BLaER1 (cell line): ENCODE measurements around the gene PARN.
A peak's percentile ranks its signal among the peaks of the same experiment; 100 is the strongest.
"Not testable (repeated sequence)": the region's sequence is repeated elsewhere in the genome, so short reads cannot be mapped to it uniquely, and the experiment has no call there.

Source experiments
- H3K27ac ChIP-seq: shearing (Covaris generic); formaldehyde crosslinking; 2 replicates; pipeline ENCODE4 v1.8.1; 2022
- H3K27me3 ChIP-seq: shearing (Covaris generic); formaldehyde crosslinking; 2 replicates; pipeline ENCODE4 v1.8.1; 2022
- H3K36me3 ChIP-seq: shearing (Covaris generic); formaldehyde crosslinking; 2 replicates; pipeline ENCODE4 v1.8.1; 2022
- H3K4me1 ChIP-seq: shearing (Covaris generic); formaldehyde crosslinking; 2 replicates; pipeline ENCODE4 v1.8.1; 2022
- H3K4me2 ChIP-seq: shearing (Covaris generic); formaldehyde crosslinking; 2 replicates; pipeline ENCODE4 v1.8.1; 2022
- H3K4me3 ChIP-seq: shearing (Covaris generic); formaldehyde crosslinking; 2 replicates; pipeline ENCODE4 v1.8.1; 2022
- H3K9ac ChIP-seq: shearing (Covaris generic); formaldehyde crosslinking; 2 replicates; pipeline ENCODE4 v1.8.1; 2022
- H3K9me3 ChIP-seq: shearing (Covaris generic); formaldehyde crosslinking; 2 replicates; pipeline ENCODE4 v1.8.1; 2022
- H4K20me1 ChIP-seq: shearing (Covaris generic); formaldehyde crosslinking; 2 replicates; pipeline ENCODE4 v1.8.1; 2022
- Cebpa-rat ChIP-seq: shearing (Covaris generic); IDR thresholded peaks from 2 replicates; pipeline ENCODE4 v1.8.1; 2022

PARN gene

GRCh38 chr16:14434860-14435259 lies 195.2 kb downstream of the PARN start:
- H3K4me2 ChIP-seq = peak overlapping the region; percentile 83
- no peak overlapping the region for H3K27ac ChIP-seq
- H3K9me3 ChIP-seq = peaks cover 7% of the 10 kb centered on the region; the same call in 1 of the 2 replicates
- TF ChIP-seq Cebpa-rat = no peak
- H3K4me3 ChIP-seq = no peak overlapping the region
- no peak overlapping the region for H3K9ac ChIP-seq
- H4K20me1 ChIP-seq = no peaks in the 10 kb centered on the region
- H3K27me3 ChIP-seq = no peaks in the 10 kb centered on the region
- H3K36me3 ChIP-seq = peaks cover 25% of the 10 kb centered on the region
- H3K4me1 ChIP-seq = peaks cover 52% of the 10 kb centered on the region

GRCh38 chr16:14428971-14429637 lies 201.0 kb downstream of the PARN start:
- H3K36me3 ChIP-seq = peaks cover 28% of the 10 kb centered on the region
- peaks cover 10% of the 10 kb centered on the region for H3K4me1 ChIP-seq
- H4K20me1 ChIP-seq, H3K9ac ChIP-seq, H3K4me2 ChIP-seq, H3K9me3 ChIP-seq, H3K4me3 ChIP-seq, H3K27ac ChIP-seq, H3K27me3 ChIP-seq: not testable (repeated sequence)

- Histone ChIP-seq H3K4me2 (no peak overlapping the region), H3K27ac (no peak overlapping the region)
These were observed 202.0 kb downstream of the PARN start for GRCh38 chr16:14428043-14428442.

GRCh38 chr16:14427371-14427948 lies 202.6 kb downstream of the PARN start:
- TF ChIP-seq Cebpa-rat = no peak
- no peak overlapping the region for H3K4me3 ChIP-seq
- H3K36me3 ChIP-seq = peaks cover 16% of the 10 kb centered on the region; the same call in 1 of the 2 replicates
- H4K20me1 ChIP-seq = no peaks in the 10 kb centered on the region
- peaks cover 11% of the 10 kb centered on the region for H3K4me1 ChIP-seq
- no peaks in the 10 kb centered on the region for H3K9me3 ChIP-seq
- no peaks in the 10 kb centered on the region for H3K27me3 ChIP-seq
- no peak overlapping the region for H3K27ac ChIP-seq
- no peak overlapping the region for H3K9ac ChIP-seq
- H3K4me2 ChIP-seq = no peak overlapping the region

More at GRCh38 chr16:14428043-14428442, 202.0 kb downstream of the PARN start:
- Histone ChIP-seq H3K9me3 (peaks cover 6% of the 10 kb centered on the region; the same call in 1 of the 2 replicates), H3K4me3 (no peak overlapping the region), H3K36me3 (peaks cover 20% of the 10 kb centered on the region), H3K27me3 (no peaks in the 10 kb centered on the region), H4K20me1 (no peaks in the 10 kb centered on the region), H3K9ac (no peak overlapping the region), H3K4me1 (peaks cover 10% of the 10 kb centered on the region)
- TF ChIP-seq Cebpa-rat = no peak

GRCh38 chr16:14424595-14424994 lies 205.5 kb downstream of the PARN start:
- no peaks in the 10 kb centered on the region for H3K9me3 ChIP-seq
- no peak overlapping the region for H3K4me3 ChIP-seq
- no peak overlapping the region for H3K27ac ChIP-seq
- 0 out of 2 replicates have a peak, but pooled peaks cover 5% of the 10 kb centered on the region for H3K36me3 ChIP-seq
- H3K27me3 ChIP-seq = no peaks in the 10 kb centered on the region
- no peak for TF ChIP-seq Cebpa-rat
- peaks cover 11% of the 10 kb centered on the region for H3K4me1 ChIP-seq
- H3K4me2 ChIP-seq = no peak overlapping the region
- no peak overlapping the region for H3K9ac ChIP-seq
- H4K20me1 ChIP-seq = no peaks in the 10 kb centered on the region

- peaks cover 11% of the 10 kb centered on the region for H3K4me1 ChIP-seq
- no peak overlapping the region for H3K9ac ChIP-seq
These were observed 206.7 kb downstream of the PARN start for GRCh38 chr16:14423344-14423743.

GRCh38 chr16:14420721-14421488 lies 209.2 kb downstream of the PARN start:
- H3K9ac ChIP-seq = no peak overlapping the region
- no peaks in the 10 kb centered on the region for H3K27me3 ChIP-seq

More at GRCh38 chr16:14423344-14423743, 206.7 kb downstream of the PARN start:
- peak overlapping the region; percentile 17; the same call in 1 of the 2 replicates for H3K4me2 ChIP-seq
- no peak overlapping the region for H3K27ac ChIP-seq
- no peaks in the 10 kb centered on the region for H4K20me1 ChIP-seq
- no peaks in the 10 kb centered on the region for H3K27me3 ChIP-seq
- H3K9me3 ChIP-seq = no peaks in the 10 kb centered on the region
- H3K36me3 ChIP-seq = 0 out of 2 replicates have a peak, but pooled peaks cover 5% of the 10 kb centered on the region
- H3K4me3 ChIP-seq = no peak overlapping the region
- TF ChIP-seq Cebpa-rat = no peak

GRCh38 chr16:14420243-14420642 lies 209.8 kb downstream of the PARN start:
- H3K4me2 ChIP-seq, H3K9ac ChIP-seq, H4K20me1 ChIP-seq, H3K36me3 ChIP-seq, H3K27me3 ChIP-seq, H3K27ac ChIP-seq, H3K4me3 ChIP-seq: not testable (repeated sequence)
- H3K4me1 ChIP-seq = peaks cover 27% of the 10 kb centered on the region
- peaks cover 17% of the 10 kb centered on the region for H3K9me3 ChIP-seq

More at GRCh38 chr16:14420721-14421488, 209.2 kb downstream of the PARN start:
- Histone ChIP-seq H3K27ac (no peak overlapping the region), H3K4me1 (peaks cover 23% of the 10 kb centered on the region), H3K36me3 (0 out of 2 replicates have a peak, but pooled peaks cover 5% of the 10 kb centered on the region), H3K9me3 (peaks cover 16% of the 10 kb centered on the region), H4K20me1 (no peaks in the 10 kb centered on the region), H3K4me3 (no peak overlapping the region), H3K4me2 (no peak overlapping the region)
- no peak for TF ChIP-seq Cebpa-rat

GRCh38 chr16:14419817-14420216 lies 210.2 kb downstream of the PARN start:
- no peak for TF ChIP-seq Cebpa-rat
- no peak overlapping the region for H3K4me3 ChIP-seq

GRCh38 chr16:14418795-14419225 lies 211.2 kb downstream of the PARN start:
- Histone ChIP-seq H3K4me1 (peaks cover 24% of the 10 kb centered on the region), H3K36me3 (no peaks in the 10 kb centered on the region), H3K4me3 (no peak overlapping the region), H3K9me3 (peaks cover 17% of the 10 kb centered on the region), H4K20me1 (no peaks in the 10 kb centered on the region), H3K27me3 (no peaks in the 10 kb centered on the region), H3K27ac (no peak overlapping the region), H3K9ac (no peak overlapping the region), H3K4me2 (no peak overlapping the region)
- TF ChIP-seq Cebpa-rat = no peak

More at GRCh38 chr16:14419817-14420216, 210.2 kb downstream of the PARN start:
- H3K4me1 ChIP-seq = peaks cover 30% of the 10 kb centered on the region
- no peaks in the 10 kb centered on the region for H4K20me1 ChIP-seq
- no peak overlapping the region for H3K9ac ChIP-seq
- H3K27ac ChIP-seq = no peak overlapping the region
- H3K36me3 ChIP-seq = 0 out of 2 replicates have a peak, but pooled peaks cover 4% of the 10 kb centered on the region
- no peaks in the 10 kb centered on the region for H3K27me3 ChIP-seq
- peaks cover 17% of the 10 kb centered on the region for H3K9me3 ChIP-seq
- no peak overlapping the region for H3K4me2 ChIP-seq
